Fibroblast of peridontal ligament (primary cell): Measurements from ENCODE around the gene RAC3.
A peak's percentile ranks its signal among the peaks of the same experiment; 100 is the strongest.

ENCODE experiments used
- DNase-seq: peaks from one replicate; pipeline ENCODE4 v3.0.0-alpha.2; 2010; ENCODE audit errors: extremely low read depth

Gene RAC3

DNA sequence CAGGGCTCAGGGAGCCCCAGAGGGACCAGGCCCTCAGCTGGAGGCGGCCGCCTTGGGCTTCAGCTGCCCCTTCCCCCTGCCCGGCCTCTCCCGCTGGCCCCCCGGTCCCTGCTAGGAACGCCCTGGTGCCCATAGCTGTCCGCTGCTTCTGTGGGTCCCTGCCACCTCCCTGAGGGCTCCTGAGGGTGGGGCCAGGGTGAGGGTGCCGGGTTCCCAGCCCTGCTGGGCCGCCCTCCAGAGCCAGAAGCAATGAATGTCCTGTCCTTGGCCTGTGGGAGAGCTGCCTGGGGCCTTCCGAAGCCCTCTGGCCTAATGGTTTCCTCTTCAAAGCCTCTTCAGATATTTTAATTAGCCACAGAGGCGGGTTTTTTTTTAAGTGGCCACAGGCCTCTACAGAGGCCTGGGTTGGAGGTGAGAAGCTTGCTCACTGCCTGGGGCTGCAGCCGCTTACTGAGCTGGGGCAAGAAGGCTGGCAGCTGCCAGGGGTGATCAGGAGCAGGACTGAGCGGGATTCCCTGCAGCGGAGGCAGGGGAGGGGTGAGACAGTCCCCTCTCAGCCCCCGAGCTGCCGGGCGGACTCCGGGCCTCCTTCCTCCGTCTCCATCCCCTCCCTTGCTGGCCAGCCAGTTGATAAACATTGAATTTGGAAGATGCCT is 18.7 kb upstream of the RAC3 start:
- no peak for DNase-seq

DNA sequence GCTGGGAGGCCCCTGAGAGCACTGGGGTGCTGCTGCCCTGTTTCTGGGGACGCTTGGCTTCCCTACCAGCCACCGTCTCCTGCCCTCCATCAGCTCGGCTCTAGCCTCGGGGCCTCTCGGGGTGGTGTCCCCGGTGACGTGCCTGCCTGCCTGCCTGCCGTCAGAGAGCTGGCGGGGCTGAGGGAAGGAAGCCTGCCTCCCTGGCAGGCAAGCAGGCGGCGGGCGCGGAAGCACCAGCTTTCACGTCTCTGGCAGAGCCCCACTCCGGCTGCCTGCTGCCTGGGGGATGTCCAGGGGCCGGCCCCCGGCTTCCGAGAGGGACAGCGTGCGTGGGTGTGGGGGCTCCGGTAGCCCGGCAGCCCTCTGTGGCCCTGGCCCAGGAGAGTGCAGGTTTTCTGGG is 18.1 kb upstream of the RAC3 start:
- no peak for DNase-seq

DNA sequence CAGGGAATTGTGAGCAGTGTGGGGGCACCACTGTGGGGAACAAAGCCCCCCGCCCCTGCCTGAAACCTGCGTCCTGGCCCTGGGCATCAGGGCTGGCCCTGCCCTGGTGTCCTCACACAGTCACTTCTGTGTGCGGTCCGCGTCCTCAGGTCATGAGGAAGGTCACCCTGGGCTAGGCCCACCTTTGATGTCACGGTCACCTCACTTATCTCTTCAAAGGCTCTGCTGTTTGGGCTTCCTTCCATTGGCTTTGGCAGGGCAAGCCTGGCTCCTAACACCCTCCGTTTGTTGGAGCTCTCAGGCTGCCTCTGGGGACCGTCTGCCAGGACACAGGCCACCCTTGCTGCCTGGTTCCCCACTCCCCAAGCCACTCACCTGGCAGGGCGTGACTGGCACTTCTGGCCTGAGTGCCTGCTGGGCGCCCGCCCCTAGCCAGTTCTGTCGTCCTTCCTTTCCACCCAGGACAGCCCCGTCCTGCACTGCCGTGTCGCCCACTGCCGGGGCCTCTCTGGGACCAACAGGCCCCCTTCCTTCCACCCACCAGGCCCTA is 17.6 kb upstream of the RAC3 start:
- no peak for DNase-seq

DNA sequence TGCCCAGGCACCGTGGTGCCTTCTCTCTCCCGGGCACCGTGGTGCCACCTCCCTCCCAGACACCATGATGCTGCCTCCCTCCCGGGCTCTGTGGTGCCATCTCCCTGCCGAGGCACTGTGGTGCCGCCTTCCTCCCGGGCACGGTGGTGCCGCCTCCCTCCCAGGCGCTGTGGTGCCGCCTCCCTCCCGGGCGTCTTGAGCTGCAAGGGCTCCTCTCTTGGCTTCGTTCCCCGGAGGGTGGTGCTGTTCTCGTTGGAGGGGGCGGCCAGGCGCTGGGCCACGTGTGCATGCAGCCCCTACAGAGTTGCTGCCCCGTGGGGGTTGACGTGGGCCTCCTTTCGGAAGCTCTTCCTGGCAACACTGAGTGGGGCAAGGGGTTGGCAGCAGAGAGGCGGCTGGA is 17.0 kb upstream of the RAC3 start:
- no peak for DNase-seq

DNA sequence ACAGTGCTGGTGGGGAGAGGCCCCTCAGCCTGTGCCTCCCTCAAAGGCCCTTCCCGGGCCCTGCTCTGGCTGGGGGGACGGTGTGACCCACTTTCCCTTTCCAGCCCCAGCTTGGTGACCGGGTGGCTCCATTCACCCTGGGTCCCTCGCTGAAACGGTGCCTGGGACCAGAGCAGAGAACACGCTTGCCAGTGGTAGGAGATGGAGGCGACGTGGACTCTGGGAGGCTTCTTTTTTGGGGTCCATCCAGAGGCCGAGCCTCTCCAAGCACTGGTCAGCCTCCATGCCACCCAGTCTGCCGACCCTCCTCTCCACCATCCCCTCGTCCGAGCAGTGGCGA is 16.5 kb upstream of the RAC3 start:
- no peak for DNase-seq

DNA sequence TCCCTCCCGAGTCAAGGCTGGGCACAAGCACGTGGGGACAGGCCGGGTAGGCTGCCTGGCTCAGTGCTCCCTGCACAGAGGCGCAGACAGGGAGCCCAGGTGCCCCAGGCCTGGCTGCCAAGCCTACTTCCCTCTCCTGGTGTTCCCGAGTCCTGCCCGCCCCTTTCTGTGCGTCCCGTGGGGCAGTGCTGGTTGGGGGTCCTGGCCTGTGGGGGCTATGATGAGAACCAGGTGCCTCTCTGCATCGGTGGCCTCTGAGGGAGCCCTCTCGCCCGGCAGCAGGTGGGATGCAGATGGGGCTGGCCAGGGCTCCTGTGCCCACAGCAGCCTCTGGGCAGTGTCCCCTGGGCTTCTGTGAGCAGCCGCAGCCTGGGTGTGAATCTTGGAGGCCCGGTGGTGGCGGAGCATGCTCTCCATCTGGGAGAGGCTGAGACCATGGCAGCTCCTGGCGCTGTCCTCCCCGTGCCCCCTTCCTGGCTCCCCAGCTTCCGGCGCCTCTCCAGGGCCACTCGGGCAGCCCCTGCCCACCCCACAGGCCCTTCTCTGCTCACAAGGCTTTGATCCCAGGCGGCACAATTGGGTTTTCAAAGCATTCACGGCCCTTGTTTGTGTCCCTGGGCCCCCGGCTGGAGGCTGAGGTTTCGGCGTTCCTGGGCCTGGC is 16.0 kb upstream of the RAC3 start:
- DNase-seq: no peak

DNA sequence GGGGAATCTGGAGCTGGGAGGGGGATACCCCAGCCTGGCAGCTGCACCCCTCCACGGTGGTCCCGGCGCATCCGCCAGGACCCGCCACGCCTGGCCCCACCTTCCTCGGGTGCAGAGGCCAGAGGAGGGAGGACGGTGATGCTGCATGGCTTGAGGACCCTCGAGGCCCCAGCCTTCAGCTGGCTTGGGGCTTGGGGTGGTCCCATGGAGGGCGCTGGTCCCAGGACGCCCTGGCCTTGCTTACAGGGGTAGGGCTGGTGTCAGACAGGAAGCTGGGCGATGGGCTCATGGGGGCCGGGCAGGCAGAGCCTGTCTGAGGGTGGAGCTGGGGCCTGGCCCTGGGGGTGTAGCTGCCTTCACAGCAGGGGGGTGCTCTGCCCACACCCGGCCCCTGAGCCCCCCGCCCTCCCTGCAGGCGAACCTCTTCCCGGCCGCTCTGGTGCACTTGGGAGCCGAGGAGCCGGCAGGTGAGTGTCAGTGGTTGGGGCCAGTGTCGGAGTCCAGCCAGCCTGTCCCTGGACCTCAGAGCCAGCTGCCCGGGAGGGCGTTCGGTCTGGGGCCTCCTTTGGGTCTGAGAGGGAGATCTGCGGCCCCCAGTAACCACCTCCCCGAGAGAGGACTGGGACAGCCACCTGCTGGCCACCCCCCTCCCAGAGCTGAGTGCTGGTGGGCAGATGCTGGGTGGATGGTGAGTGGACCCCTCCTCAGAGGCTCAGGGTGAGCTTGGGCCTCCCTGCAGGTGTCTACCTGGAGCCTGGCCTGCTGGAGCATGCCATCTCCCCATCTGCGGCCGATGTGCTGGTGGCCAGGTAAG is 15.2 kb upstream of the RAC3 start:
- no peak for DNase-seq

DNA sequence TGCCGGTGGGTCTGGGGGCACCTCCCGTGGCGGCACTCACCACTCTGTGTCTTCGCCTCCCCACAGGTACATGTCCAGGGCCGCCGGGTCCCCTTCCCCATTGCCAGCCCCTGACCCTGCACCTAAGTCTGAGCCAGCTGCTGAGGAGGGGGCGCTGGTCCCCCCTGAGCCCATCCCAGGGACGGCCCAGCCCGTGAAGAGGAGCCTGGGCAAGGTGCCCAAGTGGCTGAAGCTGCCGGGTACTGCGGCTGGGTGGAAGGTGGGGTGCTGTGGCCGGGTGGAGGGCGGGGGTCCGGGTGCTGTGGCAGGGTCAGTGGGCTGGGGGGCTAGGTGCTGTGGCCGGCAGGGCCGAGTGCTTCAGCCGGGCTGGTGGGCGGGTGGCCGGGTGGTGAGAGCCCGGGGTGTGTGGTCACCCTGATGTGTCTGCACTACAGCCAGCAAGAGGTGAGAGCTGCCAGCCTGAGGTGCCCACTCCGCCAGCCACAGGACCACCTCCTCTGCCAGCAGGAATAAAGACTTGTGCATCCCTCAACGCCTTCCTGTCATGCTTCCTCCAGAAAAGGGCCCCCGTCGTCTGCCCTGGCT is 14.5 kb upstream of the RAC3 start:
- DNase-seq: no peak

DNA sequence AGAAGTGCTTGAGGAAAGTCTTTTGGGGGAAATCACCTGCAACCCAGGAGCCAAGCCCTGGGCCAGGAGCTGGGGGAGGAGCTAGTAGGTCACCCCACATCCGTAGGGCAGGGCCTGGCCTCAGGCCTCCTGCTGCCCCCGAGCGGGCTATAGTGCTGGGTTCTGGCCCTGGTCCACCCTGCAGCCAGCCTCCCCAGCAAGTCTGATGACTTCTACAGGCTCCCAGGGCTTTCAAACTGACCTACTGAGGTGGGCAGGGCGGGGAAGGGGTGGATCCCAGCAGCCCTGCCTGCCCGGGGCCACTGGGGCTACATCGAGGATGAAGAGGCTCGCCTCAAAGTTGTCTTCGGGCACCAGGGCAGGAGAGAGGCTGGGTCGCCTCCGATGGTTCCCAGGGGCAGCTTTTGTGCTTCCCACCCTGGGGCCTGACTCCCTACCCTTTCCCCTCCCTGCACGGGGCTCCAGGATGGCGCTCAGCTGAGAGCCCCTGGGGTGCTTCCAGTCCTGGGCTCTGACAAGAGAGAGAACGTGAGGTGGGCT is 13.8 kb upstream of the RAC3 start:
- no peak for DNase-seq

DNA sequence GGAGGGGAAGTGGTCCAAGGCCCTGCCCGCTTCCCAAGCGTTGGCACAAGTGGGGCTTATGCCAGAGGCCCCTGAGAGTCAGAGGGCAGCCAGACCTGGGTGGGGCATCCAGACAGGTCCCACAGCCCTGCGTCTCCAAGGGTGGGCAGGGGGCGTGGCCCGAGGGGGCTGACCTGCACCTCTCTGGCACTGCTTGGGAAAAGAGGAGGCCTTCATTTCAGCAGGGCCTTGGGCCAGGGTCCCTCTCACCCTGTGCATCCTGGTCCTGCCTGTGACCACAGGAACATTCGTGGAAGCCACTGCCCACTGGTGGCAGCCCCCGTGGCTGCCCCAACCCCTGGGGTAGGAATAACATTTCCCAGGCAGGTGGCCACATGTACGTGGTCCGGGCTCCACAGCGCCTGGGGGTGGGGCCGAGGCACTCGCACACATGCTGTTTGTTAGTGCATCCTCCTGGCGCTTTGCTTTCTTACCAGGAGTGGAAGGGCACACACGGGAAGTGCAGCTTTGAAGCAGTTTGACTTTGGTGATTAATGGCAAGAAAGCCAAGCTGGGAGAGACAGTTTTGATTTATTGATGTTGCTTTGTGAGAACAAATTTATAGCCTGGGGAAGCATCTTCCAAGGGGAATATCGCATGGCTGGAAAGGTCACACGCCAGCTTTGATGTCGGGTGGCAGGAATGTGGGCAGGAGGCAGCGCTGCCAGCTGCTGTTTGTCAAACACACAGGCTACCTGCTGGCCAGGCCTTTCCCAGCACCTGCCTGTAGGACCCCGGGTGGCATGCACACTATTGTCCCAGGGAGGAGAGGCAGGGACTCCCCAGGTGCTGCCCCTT is 13.1 kb upstream of the RAC3 start:
- DNase-seq: no peak

DNA sequence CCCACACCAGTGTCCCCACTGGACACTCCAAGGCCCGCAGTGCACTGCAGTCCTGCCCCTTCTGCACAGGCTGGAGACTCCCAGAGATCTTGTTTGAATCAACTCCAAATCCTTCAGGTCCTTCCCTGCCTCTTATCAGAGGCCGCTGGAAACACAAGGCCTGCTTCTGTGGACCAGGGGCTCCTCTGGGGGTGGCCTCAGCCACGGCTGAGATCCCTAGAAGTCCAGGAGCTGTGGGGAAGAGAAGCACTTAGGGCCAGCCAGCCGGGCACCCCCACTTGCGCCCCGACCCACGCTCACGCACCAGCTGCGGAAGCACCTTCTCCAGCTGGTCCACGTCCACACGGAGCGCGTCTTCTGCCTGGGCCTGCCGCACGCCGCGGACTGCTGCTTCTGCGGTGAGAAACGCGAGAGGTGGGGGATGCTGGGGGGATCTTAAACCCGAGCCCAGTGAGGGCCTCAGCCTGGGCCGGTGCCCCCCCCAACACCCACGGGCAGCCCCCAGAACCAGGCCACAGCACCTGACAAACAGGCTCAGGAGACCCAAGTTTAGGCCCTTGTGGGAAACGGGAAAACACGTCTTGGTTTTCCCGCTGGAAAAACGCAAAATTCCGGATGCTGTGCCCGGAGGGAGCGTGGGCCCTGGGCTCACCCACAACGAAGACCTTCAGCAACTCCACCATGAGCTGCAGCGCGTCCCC is 12.3 kb upstream of the RAC3 start:
- no peak for DNase-seq

DNA sequence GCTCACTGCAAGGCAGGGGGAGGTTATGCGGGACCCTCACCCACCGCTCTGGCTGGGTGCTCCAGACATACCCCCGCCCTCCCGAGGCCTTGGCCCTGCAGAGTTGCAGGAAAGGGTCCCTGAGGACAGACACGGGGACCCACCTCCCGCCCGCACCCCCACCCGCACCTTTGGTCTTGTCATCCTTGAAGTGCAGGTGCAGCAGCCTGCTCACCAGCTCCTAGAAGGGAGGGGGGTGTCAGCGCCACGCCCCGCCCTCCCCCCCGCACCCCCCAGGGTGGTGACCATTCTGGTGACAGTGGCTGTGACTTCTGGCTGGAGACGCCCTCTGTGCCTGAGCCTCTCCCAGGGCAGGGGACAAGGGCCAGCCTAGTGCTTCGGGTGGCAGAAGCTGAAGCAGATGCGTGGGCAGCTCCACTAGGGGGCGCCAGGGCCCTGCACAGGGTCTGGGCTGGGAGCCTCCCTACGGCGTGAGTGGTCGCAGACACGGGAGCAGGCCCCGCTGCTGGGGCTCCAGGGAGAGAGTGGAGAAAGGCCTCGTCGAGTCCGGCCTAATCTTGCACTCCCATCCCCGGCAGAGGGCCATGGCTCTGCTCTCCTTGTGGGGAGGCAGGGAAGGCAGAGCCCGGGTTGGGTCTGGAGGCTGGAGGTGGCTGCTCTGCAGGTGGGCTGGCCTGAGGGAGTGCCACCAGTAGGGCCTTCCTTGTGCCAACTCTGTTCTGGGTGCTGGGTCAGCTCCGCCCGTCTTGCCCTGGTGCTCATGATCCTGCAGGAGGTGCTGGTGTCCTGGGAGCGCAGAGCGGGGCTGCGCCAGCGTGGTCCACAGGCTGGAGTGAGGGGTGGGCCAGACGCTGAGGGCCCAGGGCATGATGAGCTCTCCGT is 11.5 kb upstream of the RAC3 start:
- DNase-seq: no peak

DNA sequence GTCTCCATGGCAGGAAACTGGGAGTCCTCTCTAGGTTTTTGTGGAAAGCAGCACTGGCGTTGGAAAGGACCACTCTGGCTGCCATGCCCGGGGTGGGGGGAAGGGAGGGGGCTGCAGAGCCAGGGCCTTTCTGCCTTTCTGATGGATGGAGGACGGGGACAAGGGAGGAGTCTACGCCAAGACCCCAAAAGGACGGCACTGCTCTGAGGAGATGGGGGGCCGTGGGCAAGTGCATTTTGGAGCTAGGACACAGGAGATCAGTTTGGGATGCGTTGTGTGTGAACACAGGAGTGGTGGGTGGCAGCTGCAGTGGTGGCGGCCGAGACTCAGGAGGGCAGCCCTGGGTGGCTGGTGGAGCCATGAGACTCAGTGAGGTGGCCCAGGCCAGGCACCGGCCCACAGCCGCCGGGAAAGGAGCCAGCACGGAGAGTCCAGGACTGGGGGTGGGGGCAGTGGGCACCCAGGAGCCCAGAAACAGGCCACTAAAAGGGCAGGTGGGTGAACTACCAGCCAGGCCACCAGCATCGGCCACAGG is 10.8 kb upstream of the RAC3 start:
- no peak for DNase-seq

DNA sequence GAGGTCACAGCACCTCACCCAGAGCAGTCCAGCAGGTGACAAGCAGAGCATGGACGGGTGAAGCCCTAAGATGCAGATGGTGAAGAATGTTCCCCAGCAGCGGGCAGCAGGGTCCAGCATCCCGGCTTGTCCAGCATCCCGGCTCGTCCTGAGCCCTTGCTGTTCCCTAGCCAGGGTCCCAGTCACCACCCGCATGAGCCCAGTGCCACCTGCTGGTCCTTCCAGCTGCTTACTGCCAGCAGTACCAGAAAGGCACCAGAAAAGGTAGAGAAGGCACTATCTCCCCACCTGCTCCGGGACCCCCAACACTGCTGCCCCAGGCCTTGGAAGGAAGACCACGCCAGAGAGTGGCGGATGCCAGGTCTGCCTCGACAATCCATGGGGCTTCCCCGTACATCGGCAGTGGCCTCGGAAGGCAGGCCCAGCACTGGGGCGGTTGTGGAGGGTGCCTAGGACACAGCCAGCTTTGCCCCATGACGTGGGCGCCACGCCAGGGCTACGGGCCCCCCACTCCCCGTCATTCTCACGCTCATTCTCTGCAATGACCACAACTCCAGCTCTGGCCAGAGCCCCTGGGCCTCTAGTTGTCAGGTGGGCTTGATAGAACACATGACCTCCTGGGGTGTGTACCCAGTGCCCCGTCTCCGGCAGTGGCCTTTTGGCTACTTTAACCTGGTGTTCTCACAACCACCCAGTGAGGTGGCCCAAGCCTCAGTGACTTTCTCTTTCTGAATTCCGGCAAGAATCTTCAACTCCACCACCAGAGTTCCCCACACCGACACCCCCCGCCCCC is 10.2 kb upstream of the RAC3 start:
- DNase-seq: peak; percentile 75

DNA sequence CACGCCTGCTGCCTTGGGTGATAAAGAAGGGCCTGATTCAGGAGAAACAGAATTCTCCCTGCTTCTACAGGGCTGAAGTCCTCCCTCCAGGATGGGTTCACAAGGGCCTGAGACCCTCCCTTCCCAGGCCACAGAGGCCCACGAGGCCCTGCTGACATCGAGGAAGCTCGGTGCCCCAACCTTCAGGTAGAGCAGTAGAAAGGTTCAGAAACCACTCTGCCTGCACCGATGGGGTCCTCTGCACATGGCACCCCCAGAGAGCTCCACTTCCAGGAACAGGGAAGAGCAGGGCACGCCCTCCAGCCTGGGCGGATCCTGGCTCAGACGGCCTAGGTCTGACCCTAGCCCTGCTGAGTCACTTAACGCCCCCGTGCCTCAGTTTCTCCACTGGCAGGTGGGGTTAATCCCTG is 9.6 kb upstream of the RAC3 start:
- DNase-seq: no peak

DNA sequence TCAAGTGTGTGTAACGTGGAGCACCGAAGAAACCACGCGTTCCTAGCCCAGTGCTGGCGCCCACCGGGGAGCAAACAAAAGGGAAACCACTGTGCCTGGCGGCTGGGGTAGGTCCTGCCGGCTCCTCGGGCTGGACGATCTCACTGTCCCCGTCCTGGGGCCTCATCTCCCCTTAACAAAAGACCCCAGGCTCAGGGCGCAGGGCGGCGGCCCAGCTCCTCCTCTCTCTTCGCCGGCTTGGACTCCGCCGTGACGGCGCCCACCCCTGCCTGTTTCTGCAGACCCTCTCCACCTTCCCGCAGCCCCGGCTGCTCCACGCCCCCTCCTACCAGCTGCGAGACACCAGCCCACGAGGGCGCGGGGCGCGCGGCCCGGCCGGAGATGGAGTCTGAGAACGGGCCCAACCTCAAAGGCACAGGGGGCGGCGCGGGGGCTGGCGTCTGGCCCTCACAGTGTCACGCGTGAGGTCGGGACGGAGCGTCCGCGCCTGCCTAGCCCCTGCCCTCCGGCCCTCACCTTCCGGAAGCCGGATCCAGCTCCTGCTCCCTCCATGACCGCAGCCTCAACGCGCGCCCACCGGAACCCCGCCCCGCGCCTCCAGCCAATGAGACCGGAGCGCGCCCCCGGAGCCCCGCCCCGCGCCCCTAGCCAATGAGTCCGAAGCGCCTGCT is 9.0 kb upstream of the RAC3 start, which contains the start of gene CENPX:
Gene CENPX, minus strand, starts transcription at position 569 of the 671 bp plus-strand sequence. Its CDS starts 17 bp downstream, at position 552.
- no peak for DNase-seq

DNA sequence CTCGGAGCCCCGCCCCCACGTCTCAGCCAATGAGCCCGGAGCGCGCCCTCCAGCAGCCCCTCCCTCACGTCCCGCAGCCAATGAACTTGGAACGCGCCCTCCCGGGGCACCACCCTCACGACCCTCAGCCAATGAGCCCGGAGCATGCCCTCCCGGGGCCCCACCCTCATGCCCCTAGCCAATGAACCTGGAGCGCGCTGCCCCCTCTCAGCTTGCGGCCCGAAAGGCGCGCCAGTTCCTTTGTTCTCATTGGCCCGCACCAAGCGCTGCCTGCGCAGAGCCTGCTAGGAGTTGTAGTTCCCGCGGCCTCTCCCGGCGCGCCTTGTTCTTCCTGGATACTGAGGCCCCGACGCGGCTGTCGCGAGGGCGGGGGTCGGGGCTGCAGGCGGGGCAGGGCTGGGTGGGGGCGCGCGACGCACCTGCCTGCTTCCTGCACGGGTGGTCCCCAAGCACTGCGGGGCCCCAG is 8.5 kb upstream of the RAC3 start, which contains the start of gene LRRC45:
Gene LRRC45, plus strand, starts transcription at position 325 of the 466 bp plus-strand sequence. CDS start 339 bp downstream, outside the sequence.
- peak; percentile 98 for DNase-seq
